Measurements from ENCODE around the gene USP11. TPM values are rescaled to one million over a fixed set of nuclear protein-coding genes. Genes with fewer than 3 reads are reported as not detected.

Gene USP11
- total RNA-seq, 2 donors from 2014 or later, result 113 to 214 TPM

- no peaks in the 10 kb centered on the region for H3K27me3 ChIP-seq (ENCODE audit: control insufficient read depth, insufficient read depth, low read length, poor library complexity, severe bottlenecking)
- no peak for DNase-seq
- H3K36me3 ChIP-seq (ENCODE audit: control insufficient read depth, insufficient read depth, low read length), result peaks cover 12% of the 10 kb centered on the region
- H3K9ac ChIP-seq (ENCODE audit: extremely low read depth, low read length, poor library complexity, severe bottlenecking), result no peak overlapping the region
- H3K36me3 Mint-ChIP-seq (ENCODE audit: low read depth), result peaks cover 21% of the 10 kb centered on the region
- H3K4me3 Mint-ChIP-seq, result peak overlapping the region; percentile 84
- H3K4me1 Mint-ChIP-seq, result peaks cover 19% of the 10 kb centered on the region
- WGBS, 2 experiments (ENCODE audit: insufficient coverage in 1 of 2, insufficient read length in 1 of 2), result 90% methylated on average over 2 of the region's 4 CpGs; no CpG with 5 or more reads in 1 of the 2 experiments
- no peaks in the 10 kb centered on the region for H3K9me3 Mint-ChIP-seq
- TF ChIP-seq CTCF (conservative IDR thresholded peaks at IDR 0.05), result no peak
- peak overlapping the region; percentile 15 for H3K27ac Mint-ChIP-seq
- H3K4me3 ChIP-seq (ENCODE audit: low read length), result no peak overlapping the region
- no peaks in the 10 kb centered on the region for H3K27me3 Mint-ChIP-seq (ENCODE audit: insufficient read depth)
- H3K27ac ChIP-seq (ENCODE audit: low read depth, low read length), result no peak overlapping the region
- H3K4me1 ChIP-seq (ENCODE audit: control insufficient read depth, insufficient read depth, low read length), result no peaks in the 10 kb centered on the region
- no peaks in the 10 kb centered on the region for H3K9me3 ChIP-seq (ENCODE audit: control insufficient read depth, low read length)
These were observed 2.9 kb downstream of the USP11 start for GRCh38 chrX:47235691-47236103.

- DNase-seq, result no peak
- Mint-ChIP-seq H3K4me1 (peaks cover 19% of the 10 kb centered on the region), H3K27ac (peak overlapping the region; percentile 35), H3K4me3 (no peak overlapping the region), H3K36me3 (ENCODE audit: low read depth) (peaks cover 52% of the 10 kb centered on the region), H3K9me3 (no peaks in the 10 kb centered on the region), H3K27me3 (ENCODE audit: insufficient read depth) (no peaks in the 10 kb centered on the region)
- Histone ChIP-seq H3K27me3 (ENCODE audit: control insufficient read depth, insufficient read depth, low read length, poor library complexity, severe bottlenecking) (no peaks in the 10 kb centered on the region), H3K27ac (ENCODE audit: low read depth, low read length) (no peak overlapping the region), H3K36me3 (ENCODE audit: control insufficient read depth, insufficient read depth, low read length) (peaks cover 16% of the 10 kb centered on the region), H3K9me3 (ENCODE audit: control insufficient read depth, low read length) (no peaks in the 10 kb centered on the region), H3K4me1 (ENCODE audit: control insufficient read depth, insufficient read depth, low read length) (no peaks in the 10 kb centered on the region), H3K9ac (ENCODE audit: extremely low read depth, low read length, poor library complexity, severe bottlenecking) (no peak overlapping the region), H3K4me3 (ENCODE audit: low read length) (no peak overlapping the region)
- WGBS, 2 experiments (ENCODE audit: insufficient coverage in 1 of 2, insufficient read length in 1 of 2), result 92% methylated on average over 7 of the region's 8 CpGs; no CpG with 5 or more reads in 1 of the 2 experiments
- TF ChIP-seq CTCF (conservative IDR thresholded peaks at IDR 0.05), result no peak
These were observed 6.4 kb downstream of the USP11 start for GRCh38 chrX:47239199-47239598.

- H3K9me3 Mint-ChIP-seq, result no peaks in the 10 kb centered on the region
- 92 to 96% methylated on average over 5 to 11 of the region's 12 CpGs for WGBS, 2 experiments (ENCODE audit: insufficient coverage in 1 of 2, insufficient read length in 1 of 2)
- no peak overlapping the region for H3K9ac ChIP-seq (ENCODE audit: extremely low read depth, low read length, poor library complexity, severe bottlenecking)
- H3K27ac ChIP-seq (ENCODE audit: low read depth, low read length), result no peak overlapping the region
- TF ChIP-seq CTCF (conservative IDR thresholded peaks at IDR 0.05), result no peak
- peaks cover 60% of the 10 kb centered on the region for H3K36me3 Mint-ChIP-seq (ENCODE audit: low read depth)
- no peak overlapping the region for H3K4me3 Mint-ChIP-seq
- no peaks in the 10 kb centered on the region for H3K27me3 ChIP-seq (ENCODE audit: control insufficient read depth, insufficient read depth, low read length, poor library complexity, severe bottlenecking)
- no peak for DNase-seq
- H3K27ac Mint-ChIP-seq, result peak overlapping the region; percentile 22
- H3K4me1 ChIP-seq (ENCODE audit: control insufficient read depth, insufficient read depth, low read length), result no peaks in the 10 kb centered on the region
- peaks cover 24% of the 10 kb centered on the region for H3K36me3 ChIP-seq (ENCODE audit: control insufficient read depth, insufficient read depth, low read length)
- H3K9me3 ChIP-seq (ENCODE audit: control insufficient read depth, low read length), result no peaks in the 10 kb centered on the region
- H3K4me1 Mint-ChIP-seq, result peaks cover 18% of the 10 kb centered on the region
- no peaks in the 10 kb centered on the region for H3K27me3 Mint-ChIP-seq (ENCODE audit: insufficient read depth)
- no peak overlapping the region for H3K4me3 ChIP-seq (ENCODE audit: low read length)
These were observed 7.2 kb downstream of the USP11 start for GRCh38 chrX:47239898-47240545.

All from endodermal cell (in vitro differentiated cells).